ENCODE results near the gene ZNF750.

The ZNF750 gene

GRCh38 chr17:82839617-82840292 is at the start of gene ZNF750:
TSS of gene ZNF750 (minus strand) at chr17:82840022. CDS start at chr17:82832454, 7,568 bp downstream.
- no peak for DNase-seq

- no peak for DNase-seq
Observed at GRCh38 chr17:82888583-82889495, 49.0 kb upstream of the ZNF750 start.

- no peak for DNase-seq
Observed at GRCh38 chr17:82887255-82888164, 47.7 kb upstream of the ZNF750 start.

- DNase-seq: no peak
Observed at GRCh38 chr17:82884970-82885353, 45.1 kb upstream of the ZNF750 start.

DNA sequence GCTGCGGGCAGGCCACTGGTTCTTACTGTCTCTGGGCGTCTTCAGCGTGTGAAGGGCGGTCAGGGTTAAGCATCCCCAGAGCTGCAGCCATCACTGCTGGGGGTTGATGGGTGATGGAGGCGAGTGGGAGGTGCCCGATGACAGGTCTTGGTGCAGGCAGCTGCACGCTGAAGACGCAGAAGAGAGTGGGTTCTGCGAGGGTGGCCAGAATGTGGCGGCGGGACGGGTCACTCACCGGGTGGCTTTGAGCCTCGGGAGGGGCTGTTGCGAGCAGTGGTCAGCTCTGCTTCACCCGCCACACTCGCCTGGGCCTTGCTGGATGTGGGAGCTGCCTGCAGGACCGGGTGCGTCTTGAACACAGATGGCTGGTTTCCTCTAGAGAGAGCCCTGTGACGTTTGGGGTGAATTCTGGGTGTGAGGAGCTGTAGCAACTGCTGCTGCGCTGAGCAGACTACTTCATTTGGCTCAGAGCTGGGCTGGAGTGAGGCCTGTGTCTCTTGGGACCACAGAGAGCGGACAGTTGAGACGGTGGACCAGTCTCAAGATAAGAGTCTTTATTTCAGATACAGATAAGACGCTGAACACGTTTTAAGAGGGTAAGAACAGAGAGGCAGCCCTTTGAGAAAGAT is 44.6 kb upstream of the ZNF750 start:
- DNase-seq: no peak

- no peak for DNase-seq
Observed at GRCh38 chr17:82883419-82884031, 43.7 kb upstream of the ZNF750 start.

DNA sequence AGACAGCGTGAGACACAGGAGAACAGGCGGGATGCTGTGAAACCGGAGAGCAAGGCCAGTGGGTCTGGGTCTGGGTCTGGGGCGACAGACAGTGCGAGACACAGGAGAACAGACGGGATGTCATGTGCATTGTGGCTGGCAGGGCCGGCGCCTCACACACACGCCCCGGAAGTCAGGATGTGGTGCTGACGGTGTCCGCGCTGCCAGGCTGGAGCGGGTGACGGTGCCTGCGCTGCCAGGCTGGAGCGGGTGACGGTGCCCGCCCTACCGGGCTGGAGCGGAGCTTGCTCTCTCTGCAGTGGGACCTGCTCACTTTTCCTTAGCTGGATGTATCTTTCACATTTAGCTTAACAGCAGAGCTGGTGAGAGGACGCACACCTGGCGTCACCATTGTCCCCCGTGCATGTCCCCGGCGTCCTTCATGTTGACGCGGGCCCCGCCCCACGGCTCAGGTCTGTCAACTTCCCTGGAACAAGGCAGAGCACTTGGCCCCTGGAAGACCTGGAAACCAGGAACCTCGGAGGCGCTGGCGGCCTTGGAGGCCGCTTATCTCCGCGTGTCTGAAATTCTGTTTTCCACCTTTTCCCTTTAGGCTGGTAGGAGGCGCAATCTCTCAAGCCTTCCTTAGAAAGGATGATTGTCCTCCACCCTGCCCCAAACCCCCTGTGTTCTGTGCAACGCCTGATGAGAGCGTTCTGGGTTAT is 43.0 kb upstream of the ZNF750 start:
- no peak for DNase-seq

DNA sequence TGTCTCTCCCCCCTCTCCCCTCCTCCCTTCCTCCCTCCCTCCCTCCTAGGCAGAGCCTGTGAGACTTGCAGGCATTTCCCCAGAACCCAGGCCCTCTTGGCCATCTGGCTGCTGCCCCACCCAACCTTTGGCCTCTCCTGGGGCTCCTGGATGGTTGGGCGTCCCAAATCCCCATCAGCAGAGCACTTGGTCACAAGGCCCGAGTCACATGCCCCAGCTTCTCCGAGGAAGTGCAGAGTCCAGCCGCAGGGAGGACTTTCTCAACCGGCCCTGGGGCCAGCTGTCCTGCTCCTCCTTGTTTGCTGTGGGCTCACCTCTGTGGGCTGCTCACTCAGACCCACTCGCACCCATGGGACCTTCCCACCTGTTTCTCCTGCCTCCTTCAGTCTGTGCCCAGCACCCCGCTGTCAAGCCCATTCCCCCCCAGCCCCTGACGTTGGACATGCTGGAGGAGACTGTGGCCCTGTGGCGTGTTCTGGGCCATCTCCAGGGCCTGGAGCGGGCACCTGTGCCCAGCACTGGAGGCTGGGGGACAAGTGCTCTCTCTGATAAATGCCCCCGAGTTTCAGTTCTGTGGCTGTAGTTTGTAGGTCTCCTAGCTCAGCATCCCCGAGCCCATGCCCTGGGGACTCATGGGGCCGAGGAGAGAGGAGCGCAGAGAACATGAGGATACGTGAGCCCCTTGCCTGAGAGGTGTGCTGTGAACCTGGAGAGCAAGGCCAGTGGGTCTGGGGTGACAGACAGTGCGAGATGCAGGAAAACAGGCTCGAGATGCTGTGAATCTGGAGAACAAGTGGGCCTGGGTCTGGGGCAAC is 42.3 kb upstream of the ZNF750 start:
- DNase-seq: no peak

DNA sequence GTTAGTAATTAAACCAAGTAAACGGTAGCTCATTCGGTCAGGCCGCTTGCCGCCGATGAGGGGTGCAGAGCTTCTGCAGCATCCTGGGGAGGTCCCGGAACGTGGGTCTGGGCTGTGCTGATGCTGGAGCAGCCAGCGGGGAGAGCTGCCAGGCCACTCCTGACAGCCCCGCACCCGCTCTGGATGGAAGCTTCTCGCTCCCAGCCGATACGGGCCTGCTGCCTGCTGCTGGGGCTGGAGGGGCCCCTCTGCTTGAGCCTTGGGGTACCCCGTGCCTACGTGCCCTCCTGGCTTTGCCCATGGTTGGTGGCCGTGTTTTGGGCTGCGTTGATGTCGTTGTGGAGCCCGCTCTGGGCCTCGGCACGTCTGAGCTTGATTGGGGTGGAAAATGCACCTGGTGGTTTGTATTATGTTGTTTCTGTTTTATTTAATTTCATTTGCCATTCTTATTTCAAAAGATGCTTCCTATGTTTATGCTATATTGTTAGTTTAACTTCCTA is 41.6 kb upstream of the ZNF750 start:
- DNase-seq: no peak

- DNase-seq: no peak
Observed at GRCh38 chr17:82880620-82881323, 41.0 kb upstream of the ZNF750 start.

GRCh38 chr17:82879241-82879640 is 39.4 kb upstream of the ZNF750 start:
- DNase-seq: no peak

DNA sequence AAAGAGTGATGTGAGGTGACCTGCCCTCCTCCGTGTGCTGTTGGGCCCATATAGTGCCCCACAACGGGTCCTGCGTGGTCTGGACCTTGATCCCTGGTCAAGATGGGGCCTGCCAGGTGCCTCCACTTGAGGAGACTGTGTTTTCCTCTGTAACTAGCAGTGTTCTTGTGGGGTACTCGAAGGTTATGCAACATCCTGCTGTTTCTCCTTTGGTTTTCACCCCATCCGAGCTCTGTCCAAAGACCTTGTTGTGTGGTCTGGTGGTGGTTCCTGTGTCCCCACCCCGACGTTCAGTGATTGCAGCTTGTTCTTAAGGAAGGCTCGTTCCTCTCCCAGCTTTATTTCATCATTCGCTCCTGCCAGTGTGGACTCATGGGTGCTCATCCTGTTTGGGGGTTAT is 38.7 kb upstream of the ZNF750 start:
- DNase-seq: no peak

DNA sequence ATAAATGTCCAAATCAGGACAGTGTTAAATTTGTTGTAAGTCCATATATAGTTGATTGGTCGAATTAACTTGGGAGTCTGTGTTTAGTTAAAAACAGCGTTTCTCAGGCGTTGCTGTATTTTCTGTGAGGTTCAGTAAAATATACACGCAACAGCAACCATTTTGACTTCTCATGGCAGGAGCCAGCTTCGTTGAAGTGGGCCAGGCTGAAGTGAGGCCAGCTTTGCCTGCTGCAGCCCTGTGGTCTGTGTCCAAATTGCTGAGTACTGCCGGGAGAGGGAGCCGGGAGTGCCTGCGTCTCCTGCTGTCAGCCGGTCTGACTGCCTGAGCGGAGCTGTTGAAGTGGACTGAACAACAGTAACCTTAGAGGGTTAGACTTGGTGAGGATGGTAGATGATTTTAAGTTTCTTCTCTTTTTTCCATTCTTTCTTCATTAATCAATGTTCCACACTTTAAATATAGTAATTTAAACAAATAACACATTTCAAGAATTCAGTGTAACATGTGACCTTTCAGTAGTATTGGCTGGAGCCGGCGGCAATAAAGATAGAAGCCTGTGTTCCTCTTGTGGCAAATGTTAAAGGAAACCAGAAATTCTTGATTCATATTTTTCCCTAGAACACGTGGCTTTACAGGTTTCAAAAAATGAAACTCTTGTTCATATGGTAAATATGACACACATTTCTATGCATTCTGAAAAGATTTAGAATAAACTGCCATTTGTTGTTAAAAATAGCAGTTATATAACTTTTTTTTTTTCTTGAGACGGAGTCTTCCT is 37.0 kb upstream of the ZNF750 start:
- no peak for DNase-seq

DNA sequence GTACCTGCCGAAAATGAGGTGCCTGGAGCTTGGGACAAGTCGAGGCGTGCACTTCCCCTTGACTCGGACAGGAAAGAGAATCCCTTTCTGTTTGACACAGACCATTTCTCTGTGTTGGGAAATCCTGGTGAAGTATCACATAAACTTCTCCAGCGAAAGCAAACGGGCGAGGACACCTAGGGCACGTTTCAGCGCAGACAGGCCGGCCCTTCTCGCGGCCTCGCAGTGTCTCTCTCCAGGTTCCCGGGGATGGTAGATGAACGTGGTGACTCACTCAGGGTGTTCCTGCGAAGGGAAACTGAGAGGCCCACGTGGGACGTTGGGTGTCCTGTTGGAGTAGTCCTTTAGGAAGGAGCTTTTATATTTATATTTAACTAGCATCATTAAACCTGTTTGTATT is 36.3 kb upstream of the ZNF750 start:
- no peak for DNase-seq

DNA sequence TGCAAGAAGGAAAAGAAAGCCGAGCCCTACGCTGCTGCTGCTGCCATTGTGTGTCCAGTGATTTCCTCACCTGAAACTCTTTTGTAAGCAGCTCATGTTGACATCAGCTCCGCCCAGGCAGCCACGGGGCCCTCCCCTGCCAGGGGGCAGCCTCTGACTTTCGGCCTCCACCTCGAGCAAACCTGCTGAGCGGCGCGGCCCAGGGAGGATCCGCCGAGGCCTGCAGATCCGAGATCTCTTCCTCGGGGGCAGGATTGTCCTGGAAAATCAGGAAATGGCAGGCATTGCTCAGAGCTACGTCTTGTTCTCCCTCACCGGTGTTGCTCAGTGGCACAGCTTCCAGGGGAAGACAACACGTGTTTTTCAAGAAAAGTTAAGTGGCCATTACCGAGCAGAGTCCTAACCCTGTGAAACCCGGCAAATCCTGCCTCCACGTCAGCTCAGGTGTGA is 35.6 kb upstream of the ZNF750 start:
- no peak for DNase-seq

- no peak for DNase-seq
Observed at GRCh38 chr17:82874011-82874835, 34.4 kb upstream of the ZNF750 start.

GRCh38 chr17:82873521-82873920 is 33.7 kb upstream of the ZNF750 start:
- DNase-seq: no peak
